ENCODE measurements around the gene PCDHB14. TPM values are rescaled to one million over a fixed set of nuclear protein-coding genes. Genes with fewer than 3 reads are reported as not detected.
"Not testable (repeated sequence)": the region's sequence is repeated elsewhere in the genome, so short reads cannot be mapped to it uniquely, and the experiment has no call there.

PCDHB14 gene
- total RNA-seq, 6 donors from 2014 or later, result 1.3 to 5.2 (median 2.7) TPM

- ATAC-seq (ENCODE audit: low FRiP score in 2 of 2) (no peak), DNase-seq (no peak)
- H3K9me3 ChIP-seq, result peaks cover 26 to 37% (median 34%) of the 10 kb centered on the region in 4 donors
- H3K4me1 ChIP-seq, result no peaks in the 10 kb centered on the region
- no peak within 1 kb of the TSS for H3K27ac ChIP-seq
- TF ChIP-seq POLR2AphosphoS5 (IDR thresholded peaks at IDR 0.05), result no peak
- TF ChIP-seq POLR2A (IDR thresholded peaks at IDR 0.05), result no peak
- TF ChIP-seq CTCF (IDR thresholded peaks at IDR 0.05), result no peak
- no peak for TF ChIP-seq EP300 (IDR thresholded peaks at IDR 0.05)
- WGBS, 2 donors, result 22 to 26% methylated on average over 11 of the region's 11 CpGs
- peak within 1 kb of the TSS in 2 of 4 donors; percentile 17 to 21 for H3K4me3 ChIP-seq
- H3K27me3 ChIP-seq, result no peaks in the 10 kb centered on the region
- H3K36me3 ChIP-seq, result no peaks in the 10 kb centered on the region
These were observed 14.7 kb upstream of the PCDHB14 start, which contains the start of gene PCDHB12 for GRCh38 chr5:141208478-141208877. Gene PCDHB12, plus strand, starts transcription at chr5:141208719. Its CDS starts 189 bp downstream, at chr5:141208908.

GRCh38 chr5:141210281-141210680 lies 12.9 kb upstream of the PCDHB14 start:
- not testable (repeated sequence) for H3K27me3 ChIP-seq; ATAC-seq (ENCODE audit: low FRiP score in 2 of 2); H3K27ac ChIP-seq; H3K4me3 ChIP-seq; H3K4me1 ChIP-seq; H3K36me3 ChIP-seq
- peaks cover 26 to 50% (median 42%) of the 10 kb centered on the region in 4 donors for H3K9me3 ChIP-seq
- WGBS, 2 donors, result 24 to 33% methylated on average over 15 to 18 of the region's 39 CpGs
- peak in 1 of 2 donors; percentile 69 for DNase-seq

GRCh38 chr5:141210849-141211248 lies 12.3 kb upstream of the PCDHB14 start:
- H3K27me3 ChIP-seq; H3K4me3 ChIP-seq; H3K36me3 ChIP-seq; H3K4me1 ChIP-seq; H3K27ac ChIP-seq; ATAC-seq (ENCODE audit: low FRiP score in 2 of 2): not testable (repeated sequence)
- H3K9me3 ChIP-seq, result peaks cover 26 to 54% (median 43%) of the 10 kb centered on the region in 4 donors
- 16 to 21% methylated on average over 5 to 6 of the region's 27 CpGs for WGBS, 2 donors
- DNase-seq, result peak in 1 of 2 donors; percentile 65

GRCh38 chr5:141213656-141214339 lies 9.3 kb upstream of the PCDHB14 start, which contains the start of gene PCDHB13:
Gene PCDHB13, plus strand, starts transcription at chr5:141213919. Its CDS starts 205 bp downstream, at chr5:141214124.
- not testable (repeated sequence) for H3K27me3 ChIP-seq, H3K4me1 ChIP-seq, DNase-seq, H3K36me3 ChIP-seq, H3K27ac ChIP-seq
- WGBS, 2 donors, result 15 to 17% methylated on average over 11 to 13 of the region's 18 CpGs
- peak within 1 kb of the TSS in 2 of 4 donors; percentile 10 to 17 for H3K4me3 ChIP-seq
- ATAC-seq (ENCODE audit: low FRiP score in 2 of 2), result peak in 1 of 2 donors; percentile 57
- peak in 3 of 6 experiments; percentile 28 to 29 (median 29) for TF ChIP-seq CTCF (IDR thresholded peaks at IDR 0.05)
- peaks cover 44 to 69% (median 58%) of the 10 kb centered on the region in 4 donors for H3K9me3 ChIP-seq

- WGBS, 2 donors, result 54% methylated on average over 5 to 12 of the region's 12 CpGs
- not testable (repeated sequence) for H3K27ac ChIP-seq; H3K4me1 ChIP-seq; DNase-seq; ATAC-seq (ENCODE audit: low FRiP score in 2 of 2); H3K27me3 ChIP-seq; H3K4me3 ChIP-seq; H3K36me3 ChIP-seq
- peaks cover 51 to 71% (median 58%) of the 10 kb centered on the region in 4 donors for H3K9me3 ChIP-seq
These were observed 8.6 kb upstream of the PCDHB14 start for GRCh38 chr5:141214583-141214982.

- H3K4me1 ChIP-seq; H3K27me3 ChIP-seq; H3K36me3 ChIP-seq; ATAC-seq (ENCODE audit: low FRiP score in 2 of 2); H3K4me3 ChIP-seq; H3K27ac ChIP-seq: not testable (repeated sequence)
- 12 to 44% methylated on average over 6 to 33 of the region's 40 CpGs for WGBS, 2 donors
- DNase-seq, result peak in 1 of 2 donors; percentile 61
- H3K9me3 ChIP-seq, result peaks cover 49 to 67% (median 60%) of the 10 kb centered on the region in 4 donors
These were observed 7.6 kb upstream of the PCDHB14 start for GRCh38 chr5:141215504-141215903.

- not testable (repeated sequence) for H3K36me3 ChIP-seq; H3K4me3 ChIP-seq; H3K4me1 ChIP-seq; H3K27me3 ChIP-seq; H3K27ac ChIP-seq; ATAC-seq (ENCODE audit: low FRiP score in 2 of 2)
- H3K9me3 ChIP-seq, result peaks cover 48 to 65% (median 60%) of the 10 kb centered on the region in 4 donors
- 30 to 41% methylated on average over 11 to 18 of the region's 26 CpGs for WGBS, 2 donors
- peak in 1 of 2 donors; percentile 58 for DNase-seq
These were observed 7.1 kb upstream of the PCDHB14 start for GRCh38 chr5:141216035-141216434.

- not testable (repeated sequence) for H3K4me3 ChIP-seq; H3K36me3 ChIP-seq; H3K27ac ChIP-seq; H3K4me1 ChIP-seq; H3K27me3 ChIP-seq; ATAC-seq (ENCODE audit: low FRiP score in 2 of 2)
- 21 to 30% methylated on average over 19 to 32 of the region's 40 CpGs for WGBS, 2 donors
- DNase-seq, result peak in 1 of 2 donors; percentile 73
- peaks cover 42 to 65% (median 56%) of the 10 kb centered on the region in 4 donors for H3K9me3 ChIP-seq
These were observed 1.7 kb downstream of the PCDHB14 start for GRCh38 chr5:141224844-141225243.

GRCh38 chr5:141225421-141225820 lies 2.3 kb downstream of the PCDHB14 start:
- peaks cover 44 to 61% (median 57%) of the 10 kb centered on the region in 4 donors for H3K9me3 ChIP-seq
- not testable (repeated sequence) for H3K4me3 ChIP-seq; H3K4me1 ChIP-seq; ATAC-seq (ENCODE audit: low FRiP score in 2 of 2); H3K27ac ChIP-seq; H3K27me3 ChIP-seq; H3K36me3 ChIP-seq
- WGBS, 2 donors, result 38 to 40% methylated on average over 20 to 21 of the region's 30 CpGs
- DNase-seq, result peak in 1 of 2 donors; percentile 59

Data from upper lobe of left lung (tissue), 6 donors.